MCF 10A (cell line): ENCODE results near the gene ANKRD28. TPM values are rescaled to one million over a fixed set of nuclear protein-coding genes. Genes with fewer than 3 reads are reported as not detected.

Experiments used
- BruUV-seq: library from RNA; stranded (reverse); fragments of 400-500 nt; replicated peaks from 2 replicates; lab custom pipeline; 2021; lab: Mats Ljungman, UMichigan
- CTCF ChIA-PET: fragments of 300-600 bp; sonication (Branson Sonifier 250); formaldehyde crosslinking; extraction: SDS; loops from one replicate; lab custom pipeline; 2021; ENCODE audit warnings: antibody characterized with exemption, inconsistent platforms; lab: Yijun Ruan, JAX
- POLR2A ChIA-PET: fragments of 300-600, 350-650 bp; sonication (Branson Sonifier 250); formaldehyde crosslinking; extraction: SDS; loops from one replicate; lab custom pipeline; 2020; ENCODE audit warnings: antibody characterized with exemption, inconsistent platforms; lab: Yijun Ruan, JAX
- DNase-seq: peaks from one replicate; pipeline ENCODE4 v3.0.0-alpha.2; 2018; ENCODE audit not compliant: unreplicated experiment
- H3K27ac Mint-ChIP-seq: one replicate; pipeline ENCODE4 v1.8.0; 2022; ENCODE audit warnings: mild to moderate bottlenecking, low read depth, mixed read lengths; ENCODE audit not compliant: unreplicated experiment
- H3K27me3 Mint-ChIP-seq: one replicate; pipeline ENCODE4 v1.8.0; 2022; ENCODE audit warnings: mixed read lengths; ENCODE audit not compliant: insufficient read depth, unreplicated experiment
- H3K36me3 Mint-ChIP-seq: one replicate; pipeline ENCODE4 v1.8.0; 2022; ENCODE audit warnings: mild to moderate bottlenecking, moderate library complexity, mixed read lengths; ENCODE audit not compliant: insufficient read depth, unreplicated experiment
- H3K4me1 Mint-ChIP-seq: one replicate; pipeline ENCODE4 v1.8.0; 2022; ENCODE audit warnings: mixed read lengths; ENCODE audit not compliant: insufficient read depth, unreplicated experiment
- H3K4me3 Mint-ChIP-seq: one replicate; pipeline ENCODE4 v1.8.0; 2022; ENCODE audit warnings: mild to moderate bottlenecking, moderate library complexity, mixed read lengths; ENCODE audit not compliant: unreplicated experiment
- H3K9me3 Mint-ChIP-seq: one replicate; pipeline ENCODE4 v1.8.0; 2022; ENCODE audit warnings: mixed read lengths; ENCODE audit not compliant: unreplicated experiment
- CTCF ChIP-seq: fragments of 200-600 bp; IDR thresholded peaks from one replicate; pipeline ENCODE4 v1.8.0; 2022; ENCODE audit warnings: antibody characterized with exemption, mild to moderate bottlenecking; ENCODE audit not compliant: unreplicated experiment
- intact Hi-C: fragments of 100-400 bp; cut with micrococcal nuclease; formaldehyde crosslinking; loops from 2 replicates; pipeline ENCODE4 v1.14.1; 2022
- total RNA-seq: library from RNA; stranded (reverse); gene quantifications from 2 replicates; pipeline ENCODE4 v1.2.3, GENCODE V29; 2022

The ANKRD28 gene
- total RNA-seq, 1 experiment from 2014 or later: 79.0 TPM

- Mint-ChIP-seq H3K36me3 (no peaks in the 10 kb centered on the region), H3K4me1 (peaks cover 19% of the 10 kb centered on the region), H3K9me3 (no peaks in the 10 kb centered on the region), H3K27me3 (no peaks in the 10 kb centered on the region), H3K27ac (no peak overlapping the region), H3K4me3 (no peak overlapping the region)
- no TSS peak for BruUV-seq
- peak; percentile 43 for TF ChIP-seq CTCF
- intact Hi-C loops: loop anchor here (1.0 to 10.0 kb wide), 4 partner anchors 165 to 607 kb away; partner anchors contain the start of genes CAPN7, EAF1 and METTL6
- CTCF ChIA-PET: interaction anchor here (0.5 to 4.2 kb wide), 30 partner anchors 11 to 670 kb away, joined by 3 to 35 read pairs (median 4); no protein-coding TSS in a partner anchor
- POLR2A ChIA-PET: interaction anchor here (0.9 to 1.8 kb wide), 5 partner anchors 10 to 185 kb away, joined by 3 to 5 read pairs (median 5); partner anchors contain the start of gene ANKRD28
- DNase-seq: peak; percentile 38
Observed at GRCh38 chr3:15812183-15812582, 14.4 kb upstream of the ANKRD28 start.

- intact Hi-C loops: loop anchor here (5.0 to 10.0 kb wide), 3 partner anchors 163 to 606 kb away; partner anchors contain the start of genes CAPN7, EAF1 and METTL6
- Mint-ChIP-seq H3K27ac (no peak overlapping the region), H3K4me1 (peaks cover 11% of the 10 kb centered on the region), H3K27me3 (no peaks in the 10 kb centered on the region), H3K36me3 (no peaks in the 10 kb centered on the region), H3K9me3 (no peaks in the 10 kb centered on the region), H3K4me3 (no peak overlapping the region)
- ChIA-PET POLR2A (interaction anchor here (1.3 kb wide), 1 partner anchor 180 kb away, joined by 5 read pairs; no protein-coding TSS in a partner anchor), CTCF (interaction anchor here (0.6 to 4.2 kb wide), 16 partner anchors 9 to 1113 kb away, joined by 3 to 35 read pairs (median 5); partner anchors contain the start of genes BTD and HACL1)
- BruUV-seq: no TSS peak
- TF ChIP-seq CTCF: no peak
- DNase-seq: no peak
Observed at GRCh38 chr3:15810702-15811101, 12.9 kb upstream of the ANKRD28 start.

- BruUV-seq: no TSS peak
- Mint-ChIP-seq H3K27me3 (no peaks in the 10 kb centered on the region), H3K27ac (no peak overlapping the region), H3K4me3 (no peak overlapping the region), H3K9me3 (no peaks in the 10 kb centered on the region), H3K36me3 (no peaks in the 10 kb centered on the region), H3K4me1 (peaks cover 16% of the 10 kb centered on the region)
- ChIA-PET CTCF (interaction anchor here (0.6 to 1.7 kb wide), 2 partner anchors 136 to 179 kb away, joined by 3 to 8 read pairs; no protein-coding TSS in a partner anchor), POLR2A (interaction anchor here (0.6 to 1.8 kb wide), 3 partner anchors 29 to 37 kb away, joined by 3 to 4 read pairs (median 3); no protein-coding TSS in a partner anchor)
- no peak for TF ChIP-seq CTCF
- intact Hi-C loops: no loop called here
- no peak for DNase-seq
Observed at GRCh38 chr3:15809313-15809712, 11.5 kb upstream of the ANKRD28 start.

- POLR2A ChIA-PET: interaction anchor here (1.0 to 1.8 kb wide), 3 partner anchors 29 to 50 kb away, joined by 3 to 4 read pairs (median 3); no protein-coding TSS in a partner anchor
- no peak overlapping the region for H3K4me3 Mint-ChIP-seq
- peaks cover 16% of the 10 kb centered on the region for H3K4me1 Mint-ChIP-seq
- no peak for DNase-seq
- H3K36me3 Mint-ChIP-seq: no peaks in the 10 kb centered on the region
- H3K9me3 Mint-ChIP-seq: no peaks in the 10 kb centered on the region
- CTCF ChIA-PET: interaction anchor here (0.5 to 1.7 kb wide), 3 partner anchors 136 to 184 kb away, joined by 3 to 8 read pairs (median 3); no protein-coding TSS in a partner anchor
- intact Hi-C loops: no loop called here
- H3K27me3 Mint-ChIP-seq: no peaks in the 10 kb centered on the region
- no peak for TF ChIP-seq CTCF
- no TSS peak for BruUV-seq
- no peak overlapping the region for H3K27ac Mint-ChIP-seq
Observed at GRCh38 chr3:15808679-15809310, 11.0 kb upstream of the ANKRD28 start.
